Activated CD4-positive, alpha-beta T cell treated with anti-CD3 and anti-CD28 coated beads, Interleukin-2, amount 50 U/mL, for 4 hours (primary cell): ENCODE results near the gene TBCD.
A peak's percentile ranks its signal among the peaks of the same experiment; 100 is the strongest.

Source experiments
- DNase-seq, 2 experiments: peaks; one replicate each; pipeline ENCODE4 v3.0.0-alpha.2; 2020

Gene TBCD

GRCh38 chr17:82751571-82752370, at the start of gene TBCD:
Gene TBCD, plus strand, starts transcription at chr17:82752065. Its CDS starts 129 bp downstream, at chr17:82752194.
- peak; percentile 86 to 90 for DNase-seq

- DNase-seq = no peak
These were observed 49.5 kb upstream of the TBCD start for GRCh38 chr17:82702231-82702927.

GRCh38 chr17:82703036-82703745, 48.7 kb upstream of the TBCD start:
- no peak for DNase-seq

- no peak for DNase-seq
These were observed 47.7 kb upstream of the TBCD start for GRCh38 chr17:82703935-82704865.

GRCh38 chr17:82704886-82705285, 47.0 kb upstream of the TBCD start:
- DNase-seq = no peak

GRCh38 chr17:82705756-82706155, 46.1 kb upstream of the TBCD start:
- no peak for DNase-seq

- DNase-seq = no peak
These were observed 42.7 kb upstream of the TBCD start for GRCh38 chr17:82709024-82709675.

- DNase-seq = no peak
These were observed 42.0 kb upstream of the TBCD start for GRCh38 chr17:82709676-82710498.

GRCh38 chr17:82710499-82711232, 41.2 kb upstream of the TBCD start:
- no peak for DNase-seq

GRCh38 chr17:82713071-82713723, 38.7 kb upstream of the TBCD start:
- DNase-seq = no peak

- peak; percentile 72 to 76 for DNase-seq
These were observed 35.5 kb upstream of the TBCD start, which contains the start of gene FN3KRP for GRCh38 chr17:82716203-82717010. Gene FN3KRP, plus strand, starts transcription at chr17:82716706. Its CDS starts 50 bp downstream, at chr17:82716756.

- DNase-seq = no peak
These were observed 32.7 kb upstream of the TBCD start for GRCh38 chr17:82718986-82719685.

GRCh38 chr17:82720204-82720603, 31.7 kb upstream of the TBCD start:
- no peak for DNase-seq

GRCh38 chr17:82722341-82723013, 29.4 kb upstream of the TBCD start:
- DNase-seq = no peak

- no peak for DNase-seq
These were observed 28.6 kb upstream of the TBCD start for GRCh38 chr17:82723169-82723807.

- no peak for DNase-seq
These were observed 25.4 kb upstream of the TBCD start for GRCh38 chr17:82726427-82726826.
